Stimulated activated naive CD8-positive, alpha-beta T cell treated with anti-CD3 and anti-CD28 coated beads, Interleukin-15, Interleukin-2, amounts not matched to agents 100 ng/mL and 50 ng/mL, for 24 hours (primary cell): ENCODE measurements around the gene JUNB.

Experiments used
- H3K27ac Mint-ChIP-seq: one replicate; pipeline ENCODE4 v1.8.0; 2021; ENCODE audit warnings: mild to moderate bottlenecking, mixed read lengths
- H3K27me3 Mint-ChIP-seq: one replicate; pipeline ENCODE4 v1.8.0; 2021; ENCODE audit warnings: mixed read lengths
- H3K36me3 Mint-ChIP-seq: one replicate; pipeline ENCODE4 v1.8.0; 2021; ENCODE audit warnings: low read depth, mixed read lengths
- H3K4me1 Mint-ChIP-seq: one replicate; pipeline ENCODE4 v1.8.0; 2021; ENCODE audit warnings: low read depth, mixed read lengths
- H3K4me3 Mint-ChIP-seq: one replicate; pipeline ENCODE4 v1.8.0; 2021; ENCODE audit warnings: mild to moderate bottlenecking, mixed read lengths
- H3K9me3 Mint-ChIP-seq: one replicate; pipeline ENCODE4 v1.8.0; 2021; ENCODE audit warnings: mixed read lengths

JUNB gene

GRCh38 chr19:12766051-12766521 is 25.2 kb upstream of the JUNB start:
- H3K4me3 Mint-ChIP-seq: no peak overlapping the region
- no peaks in the 10 kb centered on the region for H3K27me3 Mint-ChIP-seq

GRCh38 chr19:12767150-12767549 is 24.1 kb upstream of the JUNB start:
- no peaks in the 10 kb centered on the region for H3K36me3 Mint-ChIP-seq
- no peaks in the 10 kb centered on the region for H3K9me3 Mint-ChIP-seq
- no peaks in the 10 kb centered on the region for H3K27me3 Mint-ChIP-seq
- peaks cover 4% of the 10 kb centered on the region for H3K4me1 Mint-ChIP-seq
- no peak overlapping the region for H3K27ac Mint-ChIP-seq
- H3K4me3 Mint-ChIP-seq: no peak overlapping the region

More at GRCh38 chr19:12766051-12766521, 25.2 kb upstream of the JUNB start:
- Mint-ChIP-seq H3K27ac (no peak overlapping the region), H3K4me1 (peaks cover 4% of the 10 kb centered on the region), H3K36me3 (no peaks in the 10 kb centered on the region), H3K9me3 (no peaks in the 10 kb centered on the region)

DNA sequence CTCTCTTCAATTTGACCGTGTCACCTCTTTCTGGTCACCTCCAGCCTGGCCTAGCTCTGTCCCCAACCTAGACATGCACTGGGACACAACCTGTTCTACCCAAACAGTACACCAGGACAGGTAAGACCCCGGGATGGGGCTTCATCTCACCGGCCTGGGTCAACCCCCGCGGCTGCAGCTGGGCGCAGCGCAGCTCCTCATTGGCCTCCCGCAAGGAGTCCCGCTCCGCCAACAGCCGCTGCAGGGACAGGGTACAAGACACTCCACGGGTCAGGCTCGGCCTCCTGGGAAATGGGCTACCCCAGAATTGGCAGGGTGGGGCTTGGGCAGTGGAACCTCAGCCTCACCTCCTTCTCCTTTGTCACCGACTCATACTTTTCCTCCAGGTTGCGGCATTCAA is 23.6 kb upstream of the JUNB start:
- Mint-ChIP-seq H3K4me1 (peaks cover 4% of the 10 kb centered on the region), H3K27me3 (no peaks in the 10 kb centered on the region), H3K27ac (no peak overlapping the region), H3K4me3 (no peak overlapping the region), H3K36me3 (no peaks in the 10 kb centered on the region), H3K9me3 (no peaks in the 10 kb centered on the region)

- H3K4me1 Mint-ChIP-seq: peaks cover 11% of the 10 kb centered on the region
- H3K27me3 Mint-ChIP-seq: no peaks in the 10 kb centered on the region
- H3K36me3 Mint-ChIP-seq: no peaks in the 10 kb centered on the region
- peak overlapping the region; percentile 20 for H3K4me3 Mint-ChIP-seq
- H3K27ac Mint-ChIP-seq: no peak overlapping the region
- H3K9me3 Mint-ChIP-seq: no peaks in the 10 kb centered on the region
Measured at GRCh38 chr19:12769689-12770088, 21.6 kb upstream of the JUNB start.

- Mint-ChIP-seq H3K27me3 (no peaks in the 10 kb centered on the region), H3K4me1 (peaks cover 11% of the 10 kb centered on the region), H3K4me3 (no peak overlapping the region), H3K36me3 (no peaks in the 10 kb centered on the region), H3K27ac (no peak overlapping the region), H3K9me3 (no peaks in the 10 kb centered on the region)
Measured at GRCh38 chr19:12770922-12771321, 20.4 kb upstream of the JUNB start.

- H3K27me3 Mint-ChIP-seq: no peaks in the 10 kb centered on the region
- H3K27ac Mint-ChIP-seq: no peak overlapping the region
- no peaks in the 10 kb centered on the region for H3K9me3 Mint-ChIP-seq
- no peak overlapping the region for H3K4me3 Mint-ChIP-seq
- H3K4me1 Mint-ChIP-seq: peaks cover 13% of the 10 kb centered on the region
- H3K36me3 Mint-ChIP-seq: no peaks in the 10 kb centered on the region
Measured at GRCh38 chr19:12772323-12772722, 19.0 kb upstream of the JUNB start.

GRCh38 chr19:12773571-12773970 is 17.7 kb upstream of the JUNB start:
- Mint-ChIP-seq H3K27me3 (no peaks in the 10 kb centered on the region), H3K4me1 (peaks cover 20% of the 10 kb centered on the region), H3K9me3 (no peaks in the 10 kb centered on the region), H3K4me3 (no peak overlapping the region), H3K36me3 (no peaks in the 10 kb centered on the region), H3K27ac (no peak overlapping the region)

DNA sequence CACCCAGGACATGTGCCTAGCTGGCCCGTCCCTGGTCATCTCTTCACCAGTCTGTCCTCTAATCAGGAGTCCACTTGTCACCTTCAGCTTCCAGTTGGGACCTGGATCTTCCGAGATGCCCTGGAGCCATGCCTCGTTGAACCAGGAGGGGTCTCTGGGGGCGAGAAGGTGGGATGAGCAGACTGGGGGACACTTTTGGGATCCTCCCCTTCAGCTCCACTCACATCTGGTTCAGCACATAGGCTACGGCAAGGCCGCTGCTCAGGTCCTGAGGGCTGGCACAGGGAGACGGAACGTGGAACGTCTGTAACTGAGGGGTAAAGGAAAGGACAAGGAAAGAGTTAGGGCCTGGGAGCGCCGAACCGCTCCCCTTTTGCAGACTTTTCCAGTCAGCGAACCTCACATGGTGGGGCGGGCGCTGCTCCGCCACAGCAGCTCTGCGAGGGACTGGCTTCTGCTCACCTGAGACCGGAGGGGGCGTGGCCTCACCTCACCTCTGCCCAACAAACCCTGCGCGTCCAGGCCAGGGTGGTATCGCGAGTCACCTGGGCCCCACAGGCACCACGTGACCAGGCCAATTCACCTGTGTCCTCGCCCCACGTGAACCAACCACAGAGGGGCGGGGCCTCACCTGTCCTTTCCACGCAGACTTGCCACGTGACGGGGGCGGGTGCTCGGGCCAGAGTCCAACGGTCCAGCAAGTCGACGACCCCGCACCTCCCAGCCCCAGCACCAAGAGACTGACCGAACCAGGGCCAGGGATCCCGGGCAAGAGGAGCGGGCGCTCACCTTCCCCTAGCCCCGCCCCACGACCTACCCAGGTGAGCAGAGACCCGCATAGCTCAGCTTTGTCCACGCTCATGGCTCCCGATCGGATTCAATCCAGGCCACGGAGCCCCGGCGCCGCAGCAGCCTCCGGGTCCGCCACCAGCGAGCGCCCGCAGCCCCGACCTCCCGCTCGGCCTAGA is 16.4 kb upstream of the JUNB start, which contains the start of gene HOOK2:
HOOK2 (minus strand) TSS at position 965 of the 968 bp plus-strand sequence; CDS start at position 862, 103 bp downstream.
- peak within 1 kb of the TSS; percentile 74 for H3K27ac Mint-ChIP-seq
- H3K9me3 Mint-ChIP-seq: no peaks in the 10 kb centered on the region
- H3K4me1 Mint-ChIP-seq: peaks cover 32% of the 10 kb centered on the region
- H3K4me3 Mint-ChIP-seq: peak within 1 kb of the TSS; percentile 74
- no peaks in the 10 kb centered on the region for H3K36me3 Mint-ChIP-seq
- H3K27me3 Mint-ChIP-seq: no peaks in the 10 kb centered on the region

- H3K27ac Mint-ChIP-seq: peak overlapping the region; percentile 91
- H3K4me3 Mint-ChIP-seq: peak overlapping the region; percentile 89
- H3K27me3 Mint-ChIP-seq: no peaks in the 10 kb centered on the region
- H3K36me3 Mint-ChIP-seq: no peaks in the 10 kb centered on the region
- no peaks in the 10 kb centered on the region for H3K9me3 Mint-ChIP-seq
- peaks cover 43% of the 10 kb centered on the region for H3K4me1 Mint-ChIP-seq
Measured at GRCh38 chr19:12777217-12778016, 13.9 kb upstream of the JUNB start.

DNA sequence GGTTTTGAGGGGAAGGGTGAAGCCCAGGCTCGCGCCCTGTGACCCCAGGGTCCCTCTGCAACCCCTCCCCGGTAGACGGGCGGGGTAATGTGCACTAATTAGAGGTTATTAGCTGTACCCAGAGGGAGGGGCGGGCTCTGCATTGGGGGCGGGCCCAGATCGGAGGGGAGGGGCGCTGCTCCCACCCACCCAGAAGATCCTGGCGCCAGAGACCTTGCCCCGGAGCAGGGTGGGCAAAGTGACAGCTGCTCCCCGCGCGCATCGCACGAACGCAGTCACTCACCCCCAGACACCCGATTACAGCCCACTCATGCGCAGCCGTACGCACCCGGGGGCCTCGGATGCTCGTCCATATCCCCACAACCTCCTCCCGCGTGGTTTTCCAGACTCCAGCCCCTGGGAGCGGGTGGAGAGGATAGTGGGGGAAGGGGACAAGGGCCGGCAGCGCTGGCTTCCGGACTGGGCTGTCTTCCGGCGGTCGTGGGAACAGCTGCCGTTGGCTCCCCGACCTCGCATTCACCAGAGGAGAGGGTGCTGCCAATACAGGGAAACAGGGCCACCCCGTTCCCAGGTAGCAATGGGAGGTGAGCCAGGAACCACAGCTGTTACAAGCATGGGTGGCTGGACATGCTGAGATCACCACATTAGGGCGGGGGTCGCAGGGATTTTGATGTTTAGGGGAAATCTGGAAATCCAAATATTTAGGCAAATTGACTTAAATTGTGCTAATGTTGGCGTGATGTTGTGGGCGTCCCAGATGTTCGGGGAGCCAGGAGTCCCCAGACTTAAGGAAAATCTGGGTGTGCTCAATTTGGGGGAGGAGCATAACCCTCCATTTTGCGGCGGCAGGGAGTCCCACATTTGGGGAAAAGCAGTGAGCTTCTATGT is 13.0 kb upstream of the JUNB start:
- Mint-ChIP-seq H3K4me3 (peak overlapping the region; percentile 89), H3K9me3 (no peaks in the 10 kb centered on the region), H3K36me3 (no peaks in the 10 kb centered on the region), H3K27ac (peak overlapping the region; percentile 91), H3K4me1 (peaks cover 43% of the 10 kb centered on the region), H3K27me3 (no peaks in the 10 kb centered on the region)

- H3K4me3 Mint-ChIP-seq: peak overlapping the region; percentile 89
- peaks cover 38% of the 10 kb centered on the region for H3K4me1 Mint-ChIP-seq
- H3K27ac Mint-ChIP-seq: peak overlapping the region; percentile 91
- no peaks in the 10 kb centered on the region for H3K27me3 Mint-ChIP-seq
- no peaks in the 10 kb centered on the region for H3K36me3 Mint-ChIP-seq
- H3K9me3 Mint-ChIP-seq: no peaks in the 10 kb centered on the region
Measured at GRCh38 chr19:12778905-12779161, 12.5 kb upstream of the JUNB start.

- peak overlapping the region; percentile 67 for H3K4me3 Mint-ChIP-seq
- peaks cover 36% of the 10 kb centered on the region for H3K4me1 Mint-ChIP-seq
- H3K27me3 Mint-ChIP-seq: no peaks in the 10 kb centered on the region
- peak overlapping the region; percentile 91 for H3K27ac Mint-ChIP-seq
- H3K36me3 Mint-ChIP-seq: no peaks in the 10 kb centered on the region
- H3K9me3 Mint-ChIP-seq: no peaks in the 10 kb centered on the region
Measured at GRCh38 chr19:12779162-12779993, 11.9 kb upstream of the JUNB start.

DNA sequence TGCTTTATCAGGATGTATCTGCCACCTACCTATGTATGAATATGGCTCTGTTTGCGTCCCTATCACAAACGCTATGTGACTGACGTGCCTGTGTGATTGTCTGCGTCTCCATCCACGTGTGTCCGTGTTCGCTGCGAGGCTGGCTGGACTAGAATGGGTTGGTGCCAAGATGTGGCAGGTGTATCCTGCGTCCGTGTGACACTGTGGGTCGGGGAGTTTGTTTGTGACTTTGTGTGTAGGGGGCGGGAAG is 9.2 kb upstream of the JUNB start:
- Mint-ChIP-seq H3K9me3 (no peaks in the 10 kb centered on the region), H3K36me3 (no peaks in the 10 kb centered on the region), H3K4me1 (peaks cover 42% of the 10 kb centered on the region), H3K4me3 (no peak overlapping the region), H3K27ac (peak overlapping the region; percentile 97), H3K27me3 (no peaks in the 10 kb centered on the region)
